PC-9 (cell line): Measurements from ENCODE around the gene IL2RA. TPM values are rescaled to one million over a fixed set of nuclear protein-coding genes. Genes with fewer than 3 reads are reported as not detected.

Experiments
- BruUV-seq: library from RNA; stranded (reverse); fragments of 400-500 nt; replicated peaks from 2 replicates; lab custom pipeline; 2021; lab: Mats Ljungman, UMichigan
- CTCF ChIA-PET: fragments of 300-600 bp; sonication (Branson Sonifier 250); formaldehyde crosslinking; loops from one replicate; lab custom pipeline; 2022; ENCODE audit warnings: antibody characterized with exemption; lab: Charles Lee
- POLR2A ChIA-PET: fragments of 300-600 bp; sonication (Branson Sonifier 250); formaldehyde crosslinking; loops from one replicate; lab custom pipeline; 2022; ENCODE audit warnings: antibody characterized with exemption; ENCODE audit not compliant: unreplicated experiment; lab: Charles Lee
- DNase-seq, 2 experiments: peaks; one replicate each; pipeline versions ENCODE4 v3.0.0 to v3.0.0-alpha.2; 2015 to 2022; ENCODE audit warnings: mixed read lengths in 1 of 2
- H2AFZ ChIP-seq: fragments of 200-600 bp; sonication (generic); 2 replicates; pipeline ENCODE4 v1.8.1; 2017; ENCODE audit warnings: antibody characterized with exemption
- H3F3A ChIP-seq: fragments of 200-600 bp; sonication (generic); 2 replicates; pipeline ENCODE4 v1.8.1; 2017; ENCODE audit warnings: antibody characterized with exemption, mild to moderate bottlenecking, low read depth; ENCODE audit not compliant: insufficient read depth
- H3K27ac ChIP-seq: fragments of 200-600 bp; sonication (generic); 2 replicates; pipeline ENCODE4 v1.6.1; 2016; ENCODE audit warnings: mixed run types
- H3K27me3 ChIP-seq: fragments of 200-600 bp; sonication (generic); 2 replicates; pipeline ENCODE4 v1.6.1; 2016; ENCODE audit warnings: low read depth, mixed run types; ENCODE audit not compliant: insufficient read depth
- H3K36me3 ChIP-seq: fragments of 200-600 bp; sonication (generic); 2 replicates; pipeline ENCODE4 v1.6.1; 2016; ENCODE audit warnings: low read depth, mixed run types
- H3K4me1 ChIP-seq: fragments of 200-600 bp; sonication (generic); replicated peaks from 2 replicates; pipeline ENCODE4 v1.6.1; 2016; ENCODE audit warnings: mixed run types; ENCODE audit not compliant: insufficient read depth
- H3K4me2 ChIP-seq: fragments of 200-600 bp; sonication (generic); 2 replicates; pipeline ENCODE4 v1.6.1; 2017; ENCODE audit warnings: mixed run types
- H3K4me3 ChIP-seq: fragments of 200-600 bp; sonication (generic); 2 replicates; pipeline ENCODE4 v1.6.1; 2016; ENCODE audit warnings: mixed run types
- H3K79me2 ChIP-seq: fragments of 200-600 bp; sonication (generic); 2 replicates; pipeline ENCODE4 v1.6.1; 2017; ENCODE audit warnings: low read depth, mixed run types
- H3K9me2 ChIP-seq: fragments of 200-600 bp; sonication (generic); 2 replicates; pipeline ENCODE4 v1.8.1; 2017; ENCODE audit warnings: mild to moderate bottlenecking; ENCODE audit not compliant: insufficient read depth
- H3K9me3 ChIP-seq: fragments of 200-600 bp; sonication (generic); 2 replicates; pipeline ENCODE4 v1.8.1; 2016; ENCODE audit warnings: low read depth; ENCODE audit not compliant: insufficient read depth
- H4K20me1 ChIP-seq: fragments of 200-600 bp; sonication (generic); 2 replicates; pipeline ENCODE4 v1.8.1; 2017; ENCODE audit not compliant: insufficient read depth
- EZH2 ChIP-seq: fragments of 200-600 bp; sonication (generic); IDR thresholded peaks from 2 replicates; pipeline ENCODE4 v1.8.0; 2017; ENCODE audit warnings: antibody characterized with exemption, low read depth
- intact Hi-C: fragments of 100-400 bp; cut with micrococcal nuclease; formaldehyde crosslinking; loops from one replicate; pipeline ENCODE4 v1.10.0; 2022; ENCODE audit not compliant: unreplicated experiment
- total RNA-seq: library from RNA; stranded (reverse); gene quantifications from 2 replicates; pipeline ENCODE4 v1.2.3, GENCODE V29; 2021
- TF ChIP-seq, protein P1 (sequence below): fragments of 200-600 bp; sonication (generic); conservative IDR thresholded peaks from 2 replicates; pipeline ENCODE4 v1.6.1; 2017; ENCODE audit warnings: mixed run types, antibody characterized with exemption, mild to moderate bottlenecking, moderate library complexity

Gene IL2RA
- total RNA-seq, 1 experiment from 2014 or later, result not detected

- Histone ChIP-seq H3K27ac (no peak overlapping the region), H3K36me3 (no peaks in the 10 kb centered on the region), H2AFZ (no peak overlapping the region), H3K4me2 (no peak overlapping the region), H3K4me1 (no peaks in the 10 kb centered on the region), H3K9me3 (no peaks in the 10 kb centered on the region), H3K9me2 (no peaks in the 10 kb centered on the region), H3K4me3 (no peak overlapping the region), H3K79me2 (no peaks in the 10 kb centered on the region), H3F3A (no peaks in the 10 kb centered on the region), H3K27me3 (no peaks in the 10 kb centered on the region), H4K20me1 (no peaks in the 10 kb centered on the region)
- ChIA-PET CTCF (no interaction called here), POLR2A (no interaction called here)
- no TSS peak for BruUV-seq
- DNase-seq, result no peak
- intact Hi-C loops, result no loop called here
- TF ChIP-seq, protein P1, sequence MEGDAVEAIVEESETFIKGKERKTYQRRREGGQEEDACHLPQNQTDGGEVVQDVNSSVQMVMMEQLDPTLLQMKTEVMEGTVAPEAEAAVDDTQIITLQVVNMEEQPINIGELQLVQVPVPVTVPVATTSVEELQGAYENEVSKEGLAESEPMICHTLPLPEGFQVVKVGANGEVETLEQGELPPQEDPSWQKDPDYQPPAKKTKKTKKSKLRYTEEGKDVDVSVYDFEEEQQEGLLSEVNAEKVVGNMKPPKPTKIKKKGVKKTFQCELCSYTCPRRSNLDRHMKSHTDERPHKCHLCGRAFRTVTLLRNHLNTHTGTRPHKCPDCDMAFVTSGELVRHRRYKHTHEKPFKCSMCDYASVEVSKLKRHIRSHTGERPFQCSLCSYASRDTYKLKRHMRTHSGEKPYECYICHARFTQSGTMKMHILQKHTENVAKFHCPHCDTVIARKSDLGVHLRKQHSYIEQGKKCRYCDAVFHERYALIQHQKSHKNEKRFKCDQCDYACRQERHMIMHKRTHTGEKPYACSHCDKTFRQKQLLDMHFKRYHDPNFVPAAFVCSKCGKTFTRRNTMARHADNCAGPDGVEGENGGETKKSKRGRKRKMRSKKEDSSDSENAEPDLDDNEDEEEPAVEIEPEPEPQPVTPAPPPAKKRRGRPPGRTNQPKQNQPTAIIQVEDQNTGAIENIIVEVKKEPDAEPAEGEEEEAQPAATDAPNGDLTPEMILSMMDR, result no peak
- TF ChIP-seq EZH2, result no peak
These were observed 44.3 kb downstream of the IL2RA start for GRCh38 chr10:6017781-6018354.

- no peaks in the 10 kb centered on the region for H3K27me3 ChIP-seq
- BruUV-seq, result no TSS peak
- H3K27ac ChIP-seq, result no peak overlapping the region
- ChIA-PET POLR2A (interaction anchor here (0.5 kb wide), 1 partner anchor 70 kb away, joined by 3 read pairs; no protein-coding TSS in a partner anchor), CTCF (interaction anchor here (0.6 to 1.4 kb wide), 2 partner anchors 36 to 37 kb away, joined by 4 read pairs; no protein-coding TSS in a partner anchor)
- no peaks in the 10 kb centered on the region for H3K9me3 ChIP-seq
- H2AFZ ChIP-seq, result no peak overlapping the region
- intact Hi-C loops, result loop anchor here (2.0 kb wide), 3 partner anchors 38 to 386 kb away; partner anchors contain the start of gene RBM17
- no peaks in the 10 kb centered on the region for H3F3A ChIP-seq
- H3K4me3 ChIP-seq, result no peak overlapping the region
- no peaks in the 10 kb centered on the region for H3K79me2 ChIP-seq
- DNase-seq, result peak in 1 of 2 experiments; percentile 40
- no peaks in the 10 kb centered on the region for H3K9me2 ChIP-seq
- TF ChIP-seq, protein P1, result peak; percentile 74
- TF ChIP-seq EZH2, result no peak
- no peak overlapping the region for H3K4me2 ChIP-seq
- H3K36me3 ChIP-seq, result no peaks in the 10 kb centered on the region
- no peaks in the 10 kb centered on the region for H3K4me1 ChIP-seq
- no peaks in the 10 kb centered on the region for H4K20me1 ChIP-seq
These were observed 47.9 kb downstream of the IL2RA start for GRCh38 chr10:6014241-6014761.

GRCh38 chr10:6013413-6014192 lies 48.6 kb downstream of the IL2RA start:
- Histone ChIP-seq H4K20me1 (no peaks in the 10 kb centered on the region), H3K27me3 (no peaks in the 10 kb centered on the region), H3F3A (no peaks in the 10 kb centered on the region), H3K79me2 (no peaks in the 10 kb centered on the region), H3K4me2 (no peak overlapping the region), H3K27ac (no peak overlapping the region), H2AFZ (no peak overlapping the region), H3K4me1 (no peaks in the 10 kb centered on the region), H3K36me3 (no peaks in the 10 kb centered on the region), H3K4me3 (no peak overlapping the region), H3K9me3 (no peaks in the 10 kb centered on the region), H3K9me2 (no peaks in the 10 kb centered on the region)
- DNase-seq, result no peak
- no TSS peak for BruUV-seq
- no peak for TF ChIP-seq EZH2
- TF ChIP-seq, protein P1, result no peak
- CTCF ChIA-PET, result interaction anchor here (1.4 kb wide), 1 partner anchor 37 kb away, joined by 4 read pairs; no protein-coding TSS in a partner anchor
- POLR2A ChIA-PET, result interaction anchor here (0.5 kb wide), 1 partner anchor 69 kb away, joined by 3 read pairs; no protein-coding TSS in a partner anchor
- intact Hi-C loops, result loop anchor here (2.0 kb wide), 3 partner anchors 39 to 387 kb away; partner anchors contain the start of gene RBM17
